Pancreas (tissue), 10 donors: ENCODE results near the gene ARHGAP44. TPM values are rescaled to one million over a fixed set of nuclear protein-coding genes. Genes with fewer than 3 reads are reported as not detected.

Experiments
- ATAC-seq, 4 donors: fragments of 200-7000 bp; cut with Tn5 transposase; one replicate each; pipeline versions ENCODE4 v1.8.0 to v1.9.1; 2020; ENCODE audit warnings: mild to moderate bottlenecking in 4 of 4, moderate library complexity in 4 of 4
- DNase-seq, 6 donors: peaks; one replicate each; pipeline ENCODE4 v3.0.0-alpha.2; 2020
- FAIRE-seq: peaks from 2 replicates; lab custom pipeline; 2012; peaks lifted over from hg19 to GRCh38; lab: Jason Lieb, UNC
- H3K27ac ChIP-seq, 4 donors: fragments of 200-600 bp; sonication (generic); 1 replicate in 3 of 4; 2 replicates in 1 of 4; pipeline versions ENCODE4 v1.5.0 to v1.8.0; 2020
- H3K27me3 ChIP-seq, 4 donors: fragments of 200-600 bp; one replicate each; pipeline ENCODE4 v1.8.0; 2021
- H3K36me3 ChIP-seq, 3 donors: fragments of 200-600 bp; sonication (generic) in 1 of 3; one replicate each; pipeline versions ENCODE4 v1.5.0 to v1.8.0; 2020 to 2021
- H3K4me1 ChIP-seq, 3 donors: fragments of 200-600 bp; one replicate each; pipeline ENCODE4 v1.8.0; 2021
- H3K4me3 ChIP-seq, 4 donors: fragments of 200-600 bp; sonication (generic) in 2 of 4; one replicate each; pipeline versions ENCODE4 v1.5.0 to v1.8.0; 2020 to 2021
- H3K9me3 ChIP-seq, 4 donors: fragments of 200-600 bp; one replicate each; pipeline ENCODE4 v1.8.0; 2021
- CTCF ChIP-seq, 4 donors: fragments of 200-600 bp; sonication (generic) in 3 of 4; IDR thresholded peaks; one replicate each; pipeline versions ENCODE4 v1.5.0 to v1.8.0; 2021; ENCODE audit warnings: antibody characterized with exemption in 4 of 4
- WGBS, 2 donors: extraction: QIAGEN DNeasy Blood & Tissue Kit; methylation state at CpG; one replicate each; pipeline ENCODE4 v1.1.7; 2013; 5-methylcytosine and 5-hydroxymethylcytosine counted together
- intact Hi-C, 3 donors: fragments of 100-400 bp; cut with DNase I; formaldehyde crosslinking; loops; one replicate each; pipeline versions ENCODE4 v1.11.1 to v1.14.2; 2022
- polyA plus RNA-seq, 2 donors: library from polyadenylated mRNA; stranded (reverse); fragments of 200-250 nt; gene quantifications; one replicate each; pipeline ENCODE4 v1.2.3, GENCODE V29; 2013
- total RNA-seq, 6 donors: library from RNA; stranded (reverse); fragmentation: NEBNext Ultra II Directional in 4 of 6; extraction: Animal tissue kit (Norgen Biotek cat#: 25700) in 4 of 6; gene quantifications; one replicate each; pipeline versions ENCODE4 v1.2.1 to v1.2.4, GENCODE V29; 2021 to 2023
- donor health status: healthy with polysubstance abuse.
- donor health status: DM: no; HTN: no; CAD: no; lungs with moderate emphysema.
- donor health status: DM: no; HTN: no; CAD: no.
- donor health status: control.
- donor health status: control.
- donor health status: Bipolar disorder and iron deficiency.
- donor health status: DM: yes; HTN: yes; CAD: no.
- donor health status: DM: no; HTN: no; CAD: no.
- donor health status: DM: no; HTN: no; CAD: no.
- donor health status: DM: yes; HTN: yes; CAD: no.

Gene ARHGAP44
- total and polyA plus RNA-seq, 8 donors = 3.4 to 7.5 (median 4.4) TPM

- Histone ChIP-seq H3K27ac (no peak overlapping the region), H3K36me3 (no peaks in the 10 kb centered on the region), H3K4me1 (no peaks in the 10 kb centered on the region), H3K4me3 (no peak overlapping the region), H3K9me3 (peaks cover 0 to 3% (median 0%) of the 10 kb centered on the region in 4 donors), H3K27me3 (no peaks in the 10 kb centered on the region)
- WGBS, 2 donors = 86 to 93% methylated on average over 9 of the region's 9 CpGs
- no peak for ATAC-seq
- intact Hi-C loops = no loop called here
- no peak for FAIRE-seq
- DNase-seq = no peak
- no peak for TF ChIP-seq CTCF (IDR thresholded peaks at IDR 0.05)
Observed at GRCh38 chr17:12813664-12814063, 24.4 kb downstream of the ARHGAP44 start.

- WGBS, 2 donors = 67 to 86% methylated on average over 2 of the region's 2 CpGs
- intact Hi-C loops = no loop called here
Observed at GRCh38 chr17:12814718-12815117, 25.4 kb downstream of the ARHGAP44 start.

GRCh38 chr17:12815642-12816141 is 26.4 kb downstream of the ARHGAP44 start:
- DNase-seq (no peak), FAIRE-seq (no peak), ATAC-seq (no peak)
- H3K4me3 ChIP-seq = no peak overlapping the region
- no peaks in the 10 kb centered on the region for H3K4me1 ChIP-seq
- WGBS, 2 donors = 64 to 74% methylated on average over 3 of the region's 3 CpGs
- peaks cover 0 to 3% (median 0%) of the 10 kb centered on the region in 4 donors for H3K9me3 ChIP-seq
- no peaks in the 10 kb centered on the region for H3K36me3 ChIP-seq
- H3K27ac ChIP-seq = no peak overlapping the region
- H3K27me3 ChIP-seq = no peaks in the 10 kb centered on the region
- TF ChIP-seq CTCF (IDR thresholded peaks at IDR 0.05) = no peak
- intact Hi-C loops = no loop called here

More at GRCh38 chr17:12814718-12815117, 25.4 kb downstream of the ARHGAP44 start:
- Histone ChIP-seq H3K4me1 (no peaks in the 10 kb centered on the region), H3K9me3 (peaks cover 0 to 3% (median 0%) of the 10 kb centered on the region in 4 donors), H3K4me3 (no peak overlapping the region), H3K36me3 (no peaks in the 10 kb centered on the region), H3K27me3 (no peaks in the 10 kb centered on the region), H3K27ac (no peak overlapping the region)
- ATAC-seq (no peak), DNase-seq (no peak), FAIRE-seq (no peak)
- TF ChIP-seq CTCF (IDR thresholded peaks at IDR 0.05) = no peak

GRCh38 chr17:12821376-12821940 is 32.2 kb downstream of the ARHGAP44 start:
- DNase-seq = no peak
- no peaks in the 10 kb centered on the region for H3K36me3 ChIP-seq
- no peaks in the 10 kb centered on the region for H3K27me3 ChIP-seq
- H3K27ac ChIP-seq = no peak overlapping the region
- FAIRE-seq = peak; percentile 41
- peaks cover 0 to 3% (median 0%) of the 10 kb centered on the region in 3 donors for H3K4me1 ChIP-seq
- peaks cover 0 to 3% (median 0%) of the 10 kb centered on the region in 4 donors for H3K9me3 ChIP-seq
- no peak overlapping the region for H3K4me3 ChIP-seq
- 69 to 81% methylated on average over 4 of the region's 4 CpGs for WGBS, 2 donors
- intact Hi-C loops = no loop called here
- peak in 1 of 4 donors; percentile 20 for ATAC-seq
- TF ChIP-seq CTCF (IDR thresholded peaks at IDR 0.05) = no peak

- no peak overlapping the region for H3K4me3 ChIP-seq
- WGBS, 2 donors = 86 to 93% methylated on average over 1 of the region's 1 CpG
- H3K9me3 ChIP-seq = no peaks in the 10 kb centered on the region
- H3K27ac ChIP-seq = no peak overlapping the region
- TF ChIP-seq CTCF (IDR thresholded peaks at IDR 0.05) = no peak
- no peak for ATAC-seq
- H3K36me3 ChIP-seq = no peaks in the 10 kb centered on the region
- intact Hi-C loops = no loop called here
- FAIRE-seq = no peak
- no peak for DNase-seq
- no peaks in the 10 kb centered on the region for H3K4me1 ChIP-seq
- no peaks in the 10 kb centered on the region for H3K27me3 ChIP-seq
Observed at GRCh38 chr17:12826431-12826830, 37.1 kb downstream of the ARHGAP44 start.
